H1 (cell line): ENCODE results near the gene RHBDD2. TPM values are rescaled to one million over a fixed set of nuclear protein-coding genes. Genes with fewer than 3 reads are reported as not detected.
A peak's percentile ranks its signal among the peaks of the same experiment; 100 is the strongest.

Experiments used
- ATF2 ChIP-seq: IDR thresholded peaks from 2 replicates; pipeline ENCODE4 v1.6.1; 2012; ENCODE audit warnings: low read length, inconsistent platforms
- CEBPB ChIP-seq: IDR thresholded peaks from 2 replicates; pipeline ENCODE4 v1.6.1; 2012; ENCODE audit warnings: low read depth, low read length
- CHD2 ChIP-seq: IDR thresholded peaks from 2 replicates; pipeline ENCODE4 v1.6.1; 2012; ENCODE audit warnings: low read length, improper control_type of control experiment
- CREB1 ChIP-seq: IDR thresholded peaks from 2 replicates; pipeline ENCODE4 v1.6.1; 2012; ENCODE audit warnings: inconsistent platforms
- E2F6 ChIP-seq: IDR thresholded peaks from 2 replicates; pipeline ENCODE4 v1.6.1; 2012; ENCODE audit warnings: inconsistent platforms
- EGR1 ChIP-seq: IDR thresholded peaks from 2 replicates; pipeline ENCODE4 v1.6.1; 2011; ENCODE audit warnings: low read depth, low read length, borderline replicate concordance
- KDM1A ChIP-seq: fragments of 200-600, 300-600 bp; sonication (generic); IDR thresholded peaks from 2 replicates; pipeline ENCODE4 v1.7.1; 2016; ENCODE audit warnings: mild to moderate bottlenecking, low read length, borderline replicate concordance
- POLR2A ChIP-seq, 2 experiments: IDR thresholded peaks; 1 replicate in 1 of 2; 2 replicates in 1 of 2; pipeline ENCODE4 v1.6.1; 2011; ENCODE audit warnings: low read depth in 2 of 2, low read length in 2 of 2, mild to moderate bottlenecking in 2 of 2; ENCODE audit errors: control extremely low read depth in 1 of 2
- RNF2 ChIP-seq: fragments of 200-900, 300-1000 bp; sonication (generic); IDR thresholded peaks from 2 replicates; pipeline ENCODE4 v1.7.1; 2016; ENCODE audit warnings: borderline replicate concordance, low read depth, mild to moderate bottlenecking, antibody characterized with exemption, low read length; ENCODE audit not compliant: poor library complexity, severe bottlenecking; ENCODE audit errors: missing control alignments
- SIRT6 ChIP-seq: IDR thresholded peaks from one replicate; pipeline ENCODE4 v1.7.1; 2012; ENCODE audit warnings: low read length, inconsistent platforms
- TBP ChIP-seq: IDR thresholded peaks from 2 replicates; pipeline ENCODE4 v1.6.1; 2011; ENCODE audit warnings: low read depth, low read length, improper control_type of control experiment
- USF2 ChIP-seq: IDR thresholded peaks from 2 replicates; pipeline ENCODE4 v1.6.1; 2011; ENCODE audit warnings: low read length, improper control_type of control experiment
- polyA plus RNA-seq, 7 experiments: library from polyadenylated mRNA; depleted of rRNA in 3 of 7; stranded (reverse) in 5 of 7; unstranded in 2 of 7; fragments of >200 nt in 5 of 7; fragments of 200-250 nt in 2 of 7; gene quantifications; 1 replicate in 5 of 7; 2 replicates in 1 of 7; 4 replicates in 1 of 7; pipeline versions ENCODE4 v1.2.1 to v1.2.3, GENCODE V29; 2011 to 2013; ENCODE audit warnings: missing spikeins in 2 of 7, mixed read lengths in 2 of 7
- total RNA-seq: library from RNA; stranded (reverse); fragmentation: NEBNext Ultra II Directional; extraction: Animal tissue kit (Norgen Biotek cat#: 25700); gene quantifications from 2 replicates; pipeline ENCODE4 v1.2.1, GENCODE V29; 2021

RHBDD2 gene
- total and polyA plus RNA-seq, 2 of the 8 experiments (the other 6 are each of a cell fraction or from before 2014, with no cell fraction given) = 28.3 to 65.5 TPM

GRCh38 chr7:75905785-75906604 lies 27.2 kb downstream of the RHBDD2 start (continued):
- TF ChIP-seq EGR1 = no peak
- TF ChIP-seq KDM1A = peak; percentile 93
- peak; percentile 41; the same call in 1 of the 2 replicates for TF ChIP-seq TBP
- no peak for TF ChIP-seq USF2
- TF ChIP-seq SIRT6 = no peak
- TF ChIP-seq CEBPB = peak; percentile 99
- TF ChIP-seq ATF2 = 0 out of 2 replicates have a peak, but pooled peaks have one; percentile 30
- TF ChIP-seq E2F6 = no peak
- no peak for TF ChIP-seq RNF2
- peak in 1 of 2 experiments; percentile 23; a peak in 1 of 3 replicates for TF ChIP-seq POLR2A (IDR thresholded peaks at IDR 0.05; ENCODE audit: control extremely low read depth in 1 of 2, low read depth in 2 of 2, low read length in 2 of 2)
- TF ChIP-seq CREB1 = peak; percentile 16; the same call in 1 of the 2 replicates
- no peak for TF ChIP-seq CHD2
